ENCODE measurements around the gene TANGO6.

The TANGO6 gene

DNA sequence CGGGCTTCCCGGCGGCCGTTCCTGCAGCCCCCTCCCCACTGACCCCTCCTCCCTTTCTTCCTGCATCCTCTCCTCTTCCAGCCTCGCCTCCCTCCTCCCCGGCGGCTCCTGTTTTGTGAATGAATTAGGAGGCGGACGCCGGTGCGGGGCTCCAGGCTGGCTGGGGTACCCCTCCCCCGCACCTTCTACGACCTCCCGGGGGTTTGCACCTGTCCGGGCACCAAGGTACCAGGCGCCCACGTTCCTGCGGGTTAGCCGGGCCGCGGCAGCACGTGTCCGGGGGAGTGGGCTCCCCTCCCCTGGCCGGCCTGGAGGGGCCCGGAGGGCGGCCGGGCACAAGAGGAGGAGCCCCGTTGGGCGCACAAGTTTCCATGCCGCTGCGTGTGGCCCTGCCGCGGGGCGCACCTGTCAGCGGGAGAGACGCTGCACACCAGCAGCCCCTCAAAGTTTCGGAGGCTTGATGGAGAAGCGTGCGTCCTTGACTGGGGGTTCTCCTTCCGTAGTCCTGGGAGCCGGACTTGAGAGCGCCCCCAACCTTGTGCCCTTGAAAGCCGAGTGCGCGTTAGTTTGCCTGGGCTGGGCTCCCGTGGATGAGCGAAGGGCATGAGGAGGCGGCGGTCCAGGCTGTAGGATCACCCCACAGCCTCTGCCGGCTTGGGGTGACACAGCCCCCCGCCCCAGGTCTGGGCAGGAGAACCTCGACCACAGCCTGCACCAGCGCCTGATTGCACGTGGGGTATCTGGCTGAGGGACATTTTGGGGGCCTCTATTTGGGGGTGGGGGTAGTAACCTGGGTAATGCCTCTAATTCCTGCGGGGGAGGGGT lies 263.4 kb downstream of the TANGO6 start:
- no peak for DNase-seq

DNA sequence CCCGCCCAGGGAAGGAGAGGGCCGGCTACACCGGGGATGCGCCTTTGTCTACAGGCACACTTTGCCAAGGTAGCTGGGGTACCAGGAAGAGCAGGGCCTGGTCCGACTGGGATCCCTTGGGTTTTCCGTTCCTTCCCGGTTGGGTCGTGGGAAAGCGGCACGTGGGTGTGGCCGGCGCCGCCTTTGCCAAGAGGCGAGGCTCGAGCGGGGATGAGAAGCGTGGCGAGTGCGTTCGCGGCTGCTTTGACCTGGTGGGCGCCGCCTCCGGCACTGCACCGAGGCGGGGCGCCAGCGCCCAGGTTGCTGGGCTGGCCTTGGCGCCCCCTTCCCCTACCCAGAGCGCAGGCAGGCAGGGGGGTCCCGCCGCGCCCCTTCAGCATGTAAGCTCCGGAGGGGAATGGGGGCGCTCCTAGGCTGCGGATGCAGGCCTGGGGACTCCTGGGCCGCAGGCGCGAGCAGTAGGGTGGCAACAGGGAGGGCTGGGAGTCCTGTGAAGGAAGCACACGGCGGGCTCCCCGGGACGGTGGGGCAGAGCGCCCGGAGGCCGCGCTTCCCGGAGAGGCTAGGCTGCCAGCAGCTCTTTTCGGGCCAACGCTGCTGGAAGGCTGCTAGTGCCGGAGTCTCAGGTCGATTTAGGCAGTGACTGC lies 264.1 kb downstream of the TANGO6 start:
- no peak for DNase-seq

DNA sequence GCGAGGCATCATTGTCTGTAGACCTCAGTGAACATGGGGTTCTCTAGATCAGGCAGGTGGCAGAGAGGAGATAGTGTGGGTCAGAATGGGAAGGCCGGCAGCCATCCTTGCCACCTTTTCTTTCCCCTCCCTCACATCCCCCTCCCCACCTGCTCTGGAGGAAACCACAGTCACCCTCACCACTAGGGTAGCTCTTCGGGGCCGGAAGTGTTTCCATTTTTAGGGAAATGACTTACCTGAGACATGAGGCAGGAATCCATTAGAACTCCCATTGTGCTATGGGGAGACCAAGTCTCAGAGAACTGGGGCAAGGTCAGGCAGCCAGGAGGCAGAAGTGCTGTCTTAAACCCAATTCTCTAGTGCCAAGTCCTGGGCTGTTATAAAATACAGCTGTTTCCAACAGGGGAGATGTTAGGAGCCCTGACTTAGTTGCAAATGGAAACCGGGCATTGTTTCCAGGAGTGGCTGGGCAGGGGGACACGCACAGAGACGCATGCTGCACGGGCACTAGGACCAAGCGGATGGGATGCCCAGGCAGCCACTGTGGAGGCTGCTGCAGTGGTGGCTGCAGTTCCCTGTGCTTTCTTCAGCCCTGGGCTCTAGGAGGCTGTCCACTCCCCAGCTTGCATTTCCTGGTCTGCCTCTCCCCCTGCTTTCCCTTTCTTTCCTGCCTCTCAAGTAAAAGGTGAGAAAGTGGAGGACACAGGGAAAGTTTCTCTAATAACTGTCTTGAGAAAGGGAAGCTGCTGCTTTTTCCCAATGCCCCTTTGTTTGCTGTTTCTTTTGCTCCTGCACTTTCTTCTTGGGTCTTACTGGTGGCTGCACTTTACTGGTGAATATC lies 265.0 kb downstream of the TANGO6 start:
- no peak for DNase-seq

DNA sequence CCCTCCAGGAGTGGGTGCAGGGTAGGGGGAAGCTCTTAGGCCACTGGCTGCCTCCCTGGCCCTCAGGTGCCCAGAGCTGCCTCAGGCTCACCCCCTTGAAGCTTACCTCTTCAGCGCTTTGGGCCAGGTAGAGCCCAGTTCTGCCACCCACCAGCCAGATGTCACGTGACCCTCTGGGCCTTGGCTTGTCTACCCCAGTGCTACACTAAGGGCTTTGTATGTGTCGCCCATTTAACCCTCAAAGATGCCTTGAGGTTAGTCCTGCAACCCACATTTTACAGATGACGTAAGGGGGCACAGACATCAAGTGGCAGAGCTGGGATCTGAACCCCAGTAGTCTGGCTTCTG lies 265.5 kb downstream of the TANGO6 start:
- no peak for DNase-seq

DNA sequence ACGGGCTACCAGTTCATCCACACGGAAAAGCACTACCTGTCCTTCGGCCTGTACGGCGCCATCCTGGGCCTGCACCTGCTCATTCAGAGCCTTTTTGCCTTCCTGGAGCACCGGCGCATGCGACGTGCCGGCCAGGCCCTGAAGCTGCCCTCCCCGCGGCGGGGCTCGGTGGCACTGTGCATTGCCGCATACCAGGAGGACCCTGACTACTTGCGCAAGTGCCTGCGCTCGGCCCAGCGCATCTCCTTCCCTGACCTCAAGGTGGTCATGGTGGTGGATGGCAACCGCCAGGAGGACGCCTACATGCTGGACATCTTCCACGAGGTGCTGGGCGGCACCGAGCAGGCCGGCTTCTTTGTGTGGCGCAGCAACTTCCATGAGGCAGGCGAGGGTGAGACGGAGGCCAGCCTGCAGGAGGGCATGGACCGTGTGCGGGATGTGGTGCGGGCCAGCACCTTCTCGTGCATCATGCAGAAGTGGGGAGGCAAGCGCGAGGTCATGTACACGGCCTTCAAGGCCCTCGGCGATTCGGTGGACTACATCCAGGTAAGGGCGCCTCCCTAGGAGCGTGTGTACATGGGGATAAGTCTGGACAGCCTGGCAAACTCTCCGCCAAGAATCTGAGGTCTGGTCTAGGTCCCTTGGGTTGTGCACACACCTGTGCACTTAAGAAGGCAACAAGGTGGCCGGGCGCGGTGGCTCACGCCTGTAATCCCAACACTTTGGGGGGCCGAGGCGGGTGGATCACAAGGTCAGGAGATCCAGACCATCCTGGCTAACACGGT lies 266.3 kb downstream of the TANGO6 start:
- DNase-seq = no peak

DNA sequence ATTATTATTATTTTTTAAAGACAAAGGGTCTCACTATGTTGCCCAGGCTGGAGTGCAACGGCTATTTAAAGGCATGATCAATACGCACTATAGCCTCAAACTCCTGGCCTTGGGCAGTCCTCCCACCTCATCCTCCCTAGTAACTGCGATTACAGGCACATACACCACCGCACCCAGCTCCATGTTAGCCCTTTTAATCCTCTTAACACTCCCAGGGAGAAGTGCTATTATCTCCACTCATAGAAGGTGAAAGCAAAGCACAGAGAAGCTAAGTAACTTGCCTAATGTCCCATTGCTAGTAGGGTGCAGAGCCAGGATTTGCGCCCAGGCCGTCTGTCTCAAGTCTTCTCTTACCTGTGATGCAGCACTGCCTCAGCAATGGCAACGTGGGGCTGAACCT lies 267.1 kb downstream of the TANGO6 start:
- no peak for DNase-seq

DNA sequence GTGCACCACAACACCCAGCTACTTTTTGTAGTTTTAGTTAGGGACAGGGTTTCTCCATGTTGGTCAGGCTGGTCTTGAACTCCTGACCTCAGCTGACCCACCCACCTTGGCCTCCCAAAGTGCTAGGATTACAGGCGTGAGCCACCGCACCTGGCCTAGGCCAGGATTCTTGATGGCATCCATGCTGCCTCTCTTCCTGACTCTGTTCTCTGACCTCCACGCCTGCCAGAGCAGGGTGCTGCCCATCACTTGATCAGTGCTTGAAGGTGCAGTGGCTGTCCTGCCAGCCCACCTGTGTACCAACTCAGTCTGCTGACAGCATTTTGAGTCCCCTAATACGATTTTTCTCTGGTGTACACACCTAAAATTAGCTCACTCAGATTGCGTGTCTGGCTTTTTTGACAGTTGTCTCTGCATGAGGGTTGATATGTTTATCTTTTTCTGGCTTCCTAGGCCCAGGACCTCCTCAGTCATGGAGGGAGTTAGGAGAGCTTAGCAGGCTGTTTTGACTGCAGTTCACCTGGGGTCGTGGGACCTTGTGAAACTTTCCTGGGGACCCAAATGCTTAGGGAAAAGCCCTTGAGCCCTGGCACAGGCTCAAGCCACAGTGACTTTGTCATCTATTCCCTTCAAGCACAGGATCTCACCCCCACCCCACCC lies 268.0 kb downstream of the TANGO6 start:
- DNase-seq = no peak

DNA sequence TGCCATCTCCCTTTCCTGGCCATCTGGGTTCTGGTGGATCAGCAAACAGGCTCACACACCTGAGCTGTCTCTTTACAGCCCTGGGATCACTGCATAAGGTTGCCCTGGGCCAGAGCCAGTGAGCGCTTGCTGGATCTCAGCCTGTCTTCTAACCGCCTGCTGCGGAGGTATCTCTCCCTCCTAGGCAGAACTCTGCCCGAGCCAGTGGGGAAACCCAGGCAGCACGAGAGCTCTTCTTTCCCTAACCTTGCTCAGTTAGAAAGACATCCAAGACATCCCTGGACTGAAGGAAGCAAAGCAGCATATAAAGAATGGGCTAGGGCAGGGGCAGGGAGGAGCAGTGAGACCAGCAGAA lies 268.5 kb downstream of the TANGO6 start:
- DNase-seq = no peak

DNA sequence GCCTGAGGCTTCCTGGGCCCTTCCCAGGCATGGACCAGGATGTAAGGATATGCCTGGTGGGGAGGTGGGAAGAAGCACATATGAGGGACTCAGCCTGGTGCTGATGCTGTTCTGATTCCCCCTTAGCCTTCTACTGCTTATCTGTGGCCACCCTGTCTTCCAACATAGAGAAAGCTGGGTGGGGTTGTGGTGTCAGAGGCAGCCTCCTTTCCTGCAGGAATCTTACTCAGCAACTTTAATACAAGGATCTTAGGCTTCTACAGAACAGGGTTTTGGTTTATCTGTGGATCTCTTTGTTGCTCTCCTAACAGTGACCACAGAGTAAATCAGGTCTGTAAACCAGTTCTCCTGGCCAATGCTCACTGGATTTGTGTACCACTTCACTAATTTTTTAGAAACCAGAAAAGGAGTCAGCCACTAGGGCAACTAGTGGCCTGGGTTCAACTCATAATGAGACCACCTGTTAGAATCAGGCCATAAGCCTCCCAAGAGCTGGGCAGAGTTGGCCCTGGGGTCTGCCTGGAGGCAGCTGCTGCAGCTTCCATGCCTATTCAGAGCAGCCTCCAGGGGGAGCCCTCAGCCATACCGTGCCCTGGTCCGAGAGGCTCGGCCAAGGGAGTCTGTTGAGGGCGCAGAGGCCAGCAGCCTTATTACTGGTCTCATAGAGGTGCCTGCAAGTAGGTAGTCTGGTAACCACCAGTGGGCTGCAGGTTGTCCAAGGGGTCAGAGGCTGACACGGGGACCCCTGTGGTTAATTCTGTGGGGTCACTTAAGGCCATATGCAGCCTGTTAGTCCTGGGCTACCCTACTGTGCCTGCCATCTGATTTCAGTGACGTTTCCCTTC lies 269.2 kb downstream of the TANGO6 start:
- peak; percentile 32 for DNase-seq

DNA sequence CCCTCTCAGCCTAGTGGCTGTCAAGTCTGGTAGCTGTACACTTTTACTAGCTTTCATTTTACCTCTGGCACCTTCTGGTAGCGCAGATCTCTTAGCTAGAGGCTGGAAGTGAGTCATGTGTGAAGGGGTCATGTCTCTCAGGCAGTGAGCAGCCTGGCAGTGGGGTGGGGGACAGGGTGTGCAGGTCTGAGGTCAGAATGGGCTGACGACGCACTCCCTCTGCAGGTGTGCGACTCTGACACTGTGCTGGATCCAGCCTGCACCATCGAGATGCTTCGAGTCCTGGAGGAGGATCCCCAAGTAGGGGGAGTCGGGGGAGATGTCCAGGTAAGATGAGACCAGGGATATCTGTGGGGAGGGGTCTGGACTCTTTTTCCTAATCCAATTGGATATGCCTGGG lies 269.9 kb downstream of the TANGO6 start:
- DNase-seq = no peak

DNA sequence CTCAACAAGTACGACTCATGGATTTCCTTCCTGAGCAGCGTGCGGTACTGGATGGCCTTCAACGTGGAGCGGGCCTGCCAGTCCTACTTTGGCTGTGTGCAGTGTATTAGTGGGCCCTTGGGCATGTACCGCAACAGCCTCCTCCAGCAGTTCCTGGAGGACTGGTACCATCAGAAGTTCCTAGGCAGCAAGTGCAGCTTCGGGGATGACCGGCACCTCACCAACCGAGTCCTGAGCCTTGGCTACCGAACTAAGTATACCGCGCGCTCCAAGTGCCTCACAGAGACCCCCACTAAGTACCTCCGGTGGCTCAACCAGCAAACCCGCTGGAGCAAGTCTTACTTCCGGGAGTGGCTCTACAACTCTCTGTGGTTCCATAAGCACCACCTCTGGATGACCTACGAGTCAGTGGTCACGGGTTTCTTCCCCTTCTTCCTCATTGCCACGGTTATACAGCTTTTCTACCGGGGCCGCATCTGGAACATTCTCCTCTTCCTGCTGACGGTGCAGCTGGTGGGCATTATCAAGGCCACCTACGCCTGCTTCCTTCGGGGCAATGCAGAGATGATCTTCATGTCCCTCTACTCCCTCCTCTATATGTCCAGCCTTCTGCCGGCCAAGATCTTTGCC lies 271.1 kb downstream of the TANGO6 start:
- no peak for DNase-seq

DNA sequence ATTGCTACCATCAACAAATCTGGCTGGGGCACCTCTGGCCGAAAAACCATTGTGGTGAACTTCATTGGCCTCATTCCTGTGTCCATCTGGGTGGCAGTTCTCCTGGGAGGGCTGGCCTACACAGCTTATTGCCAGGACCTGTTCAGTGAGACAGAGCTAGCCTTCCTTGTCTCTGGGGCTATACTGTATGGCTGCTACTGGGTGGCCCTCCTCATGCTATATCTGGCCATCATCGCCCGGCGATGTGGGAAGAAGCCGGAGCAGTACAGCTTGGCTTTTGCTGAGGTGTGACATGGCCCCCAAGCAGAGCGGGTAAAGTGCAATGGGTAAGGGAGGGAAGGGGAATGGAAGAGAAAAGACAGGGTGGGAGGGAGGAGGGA lies 271.6 kb downstream of the TANGO6 start:
- DNase-seq = no peak

DNA sequence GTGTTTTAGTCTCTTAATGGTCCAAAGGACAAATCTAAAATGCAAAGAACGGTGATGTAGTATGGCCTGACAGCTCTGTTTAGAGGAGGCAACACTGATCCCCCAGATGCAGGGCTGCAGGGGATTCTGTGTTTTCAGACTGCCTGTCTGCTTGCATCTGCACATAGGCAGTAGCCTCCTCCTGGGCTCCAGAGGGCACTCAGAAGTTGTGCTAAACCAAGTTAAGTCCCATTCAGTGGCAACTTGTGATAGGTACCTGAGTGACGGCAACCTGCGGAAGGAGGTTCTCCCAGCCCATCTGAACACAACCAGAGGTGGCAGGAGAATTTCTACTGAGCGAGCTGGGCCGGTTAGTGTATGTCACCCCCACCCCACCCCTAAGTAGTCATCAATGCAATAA lies 272.0 kb downstream of the TANGO6 start:
- no peak for DNase-seq

DNA sequence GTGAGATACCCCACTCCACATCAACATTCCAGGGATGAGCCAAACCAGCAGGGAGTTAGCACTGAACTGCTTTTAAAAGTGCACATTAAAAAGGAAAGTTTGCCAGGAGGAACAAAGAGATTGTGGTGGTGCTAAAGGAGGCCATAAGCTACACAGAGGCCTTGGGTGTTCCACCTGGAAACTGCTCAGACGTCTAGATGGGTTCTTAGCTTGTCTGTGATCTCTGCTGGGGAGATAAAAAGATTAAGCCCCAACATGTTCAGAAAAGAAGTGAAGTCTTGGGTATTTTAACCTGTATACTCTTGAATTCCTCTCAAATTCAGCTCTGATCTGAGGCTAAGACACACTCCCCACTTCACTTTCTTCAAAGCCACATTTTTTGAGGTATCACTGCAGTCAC lies 272.5 kb downstream of the TANGO6 start:
- no peak for DNase-seq

DNA sequence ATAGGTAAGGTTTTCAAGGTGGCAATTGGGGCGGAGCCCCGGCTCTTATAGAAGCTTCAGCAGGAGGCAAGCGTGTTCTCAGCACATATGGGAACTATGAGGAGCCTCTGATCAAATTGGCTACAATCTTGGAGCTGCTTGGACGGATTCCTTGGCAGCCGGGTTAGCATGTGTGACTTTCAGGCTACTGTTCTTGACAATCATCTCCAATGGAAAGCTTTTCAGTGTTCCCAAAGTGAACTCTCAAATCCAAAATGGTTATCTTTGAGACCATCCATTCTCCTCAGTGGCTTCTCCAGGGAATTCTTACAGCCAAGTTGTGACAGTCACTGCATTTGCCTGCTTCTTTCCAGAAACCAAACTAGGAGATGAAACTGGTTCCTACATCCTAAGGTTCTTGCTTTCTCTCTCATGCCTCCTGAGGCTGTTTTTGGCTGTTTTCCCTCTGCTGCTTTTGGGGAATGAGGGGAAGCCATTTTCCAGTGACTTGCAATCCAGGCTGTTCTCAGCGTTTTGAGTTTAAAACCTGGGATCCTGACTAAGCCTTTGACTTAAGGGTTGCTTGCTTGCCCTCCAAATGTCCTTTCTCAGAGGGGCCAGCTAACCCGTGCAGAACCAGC lies 273.0 kb downstream of the TANGO6 start:
- no peak for DNase-seq

DNA sequence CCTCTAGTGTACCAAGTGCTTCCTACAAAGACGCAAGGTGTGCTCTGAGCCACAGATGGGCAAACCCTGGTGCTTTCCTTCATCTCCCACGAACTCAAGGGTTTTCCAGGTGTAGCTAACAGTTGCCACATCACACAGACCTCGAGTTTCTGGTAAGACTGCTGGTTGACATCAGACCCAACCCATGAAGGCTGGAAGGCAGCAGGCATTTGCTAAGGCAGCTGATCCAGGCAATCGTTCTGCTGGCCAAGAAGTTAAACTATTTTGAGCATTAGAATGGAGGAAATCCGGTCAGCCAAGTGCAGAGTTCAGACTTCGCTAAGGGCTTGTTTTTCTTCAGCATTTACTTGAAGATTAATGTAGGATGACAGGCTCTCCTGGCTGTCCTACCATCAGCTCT lies 273.6 kb downstream of the TANGO6 start:
- no peak for DNase-seq

DNA sequence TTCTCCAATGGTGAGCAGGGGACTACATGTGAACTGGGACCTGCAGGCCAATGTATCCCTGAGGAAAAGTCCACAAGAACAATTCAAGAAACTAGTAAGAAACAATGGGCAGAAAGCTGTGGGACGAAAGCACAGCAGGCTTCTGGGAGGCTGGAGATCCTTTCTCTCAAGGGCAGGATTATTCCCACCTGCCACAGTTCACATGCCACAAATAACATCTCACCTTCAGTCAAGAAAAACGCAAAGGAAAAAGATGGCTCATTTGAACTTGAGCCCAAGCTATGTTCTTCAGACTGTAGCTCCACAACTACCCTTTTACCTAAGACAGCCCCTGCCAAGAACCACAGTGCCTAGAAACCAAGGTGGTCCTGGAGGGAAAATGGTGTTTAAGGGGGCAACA lies 275.1 kb downstream of the TANGO6 start:
- DNase-seq = no peak

DNA sequence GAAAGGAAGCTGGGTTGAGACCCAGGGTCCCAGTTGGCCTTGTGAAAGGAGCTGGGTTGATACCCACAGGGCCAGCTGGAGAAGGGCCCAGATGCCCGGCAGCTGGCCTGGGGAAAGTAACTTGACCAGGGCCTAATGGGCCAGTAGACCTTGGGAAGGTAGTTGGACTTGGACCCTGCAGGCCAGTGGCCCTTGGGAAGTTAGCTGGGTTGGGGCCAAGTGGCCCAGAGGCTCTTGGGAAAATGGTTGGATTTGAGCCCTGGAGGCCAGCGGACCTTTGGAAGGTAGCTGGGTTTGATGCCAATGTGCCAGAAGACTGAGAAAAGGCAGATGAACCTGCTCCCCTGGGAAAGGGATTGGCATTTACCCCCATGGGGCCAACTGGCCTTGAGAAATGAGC lies 275.7 kb downstream of the TANGO6 start:
- DNase-seq = no peak

DNA sequence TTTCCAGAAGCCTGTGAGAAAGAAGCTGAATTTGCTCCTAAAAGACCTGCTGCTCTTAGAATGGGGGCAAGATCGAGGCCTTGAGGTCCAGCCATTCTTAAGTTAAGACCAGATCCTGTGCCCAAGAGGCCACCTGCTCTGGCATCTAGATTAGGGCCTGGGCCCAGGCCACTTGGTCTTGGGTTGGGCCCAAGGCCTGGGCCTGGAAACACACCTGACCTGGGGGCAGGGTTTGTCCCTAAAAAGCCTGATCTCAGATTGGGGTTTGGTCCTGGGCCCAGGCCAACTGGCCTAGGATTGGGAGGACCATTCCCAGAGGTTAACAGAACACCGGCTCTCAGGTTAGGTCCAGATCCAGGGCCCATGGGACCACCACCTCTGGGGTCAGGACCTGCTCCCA lies 276.2 kb downstream of the TANGO6 start:
- no peak for DNase-seq

DNA sequence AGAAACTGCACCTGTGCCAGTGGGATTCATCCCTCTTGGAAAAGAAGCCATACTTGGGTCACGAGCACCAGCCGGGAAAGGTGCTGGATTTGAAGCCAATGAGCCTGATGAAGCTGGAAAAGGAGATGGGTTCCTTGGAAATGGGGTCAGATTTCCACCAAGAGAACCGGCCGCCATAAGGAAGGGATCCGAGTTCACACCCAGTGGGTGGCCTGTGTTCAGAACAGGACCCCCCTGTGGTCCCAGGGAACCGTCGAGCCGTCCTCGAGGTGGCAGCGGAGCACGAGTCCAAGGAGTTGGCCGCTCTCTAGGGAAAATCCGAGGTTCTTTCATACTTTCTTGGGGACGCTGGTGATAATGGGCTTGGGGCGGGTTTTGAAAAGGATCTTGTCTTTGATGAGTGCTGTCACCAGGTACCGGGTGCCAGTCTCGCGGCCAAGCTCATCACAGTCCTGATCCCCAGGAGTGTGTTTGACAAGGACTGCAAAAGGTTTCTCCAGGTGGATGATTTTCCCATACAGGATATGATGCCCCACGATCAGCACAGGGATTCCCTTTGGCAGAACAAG lies 276.8 kb downstream of the TANGO6 start:
- no peak for DNase-seq
